Activated CD4-positive, alpha-beta T cell treated with anti-CD3 and anti-CD28 coated beads for 4 hours (primary cell): Measurements from ENCODE around the gene RBFOX2.

Source experiments
- DNase-seq, 2 donors: peaks; one replicate each; pipeline ENCODE4 v3.0.0-alpha.2; 2020

RBFOX2 gene

GRCh38 chr22:35971456-35972119, 57.0 kb downstream of the RBFOX2 start:
- no peak for DNase-seq

GRCh38 chr22:35970616-35971455, 57.8 kb downstream of the RBFOX2 start:
- DNase-seq = no peak

- no peak for DNase-seq
Measured at GRCh38 chr22:35967046-35967397, 61.6 kb downstream of the RBFOX2 start.

DNA sequence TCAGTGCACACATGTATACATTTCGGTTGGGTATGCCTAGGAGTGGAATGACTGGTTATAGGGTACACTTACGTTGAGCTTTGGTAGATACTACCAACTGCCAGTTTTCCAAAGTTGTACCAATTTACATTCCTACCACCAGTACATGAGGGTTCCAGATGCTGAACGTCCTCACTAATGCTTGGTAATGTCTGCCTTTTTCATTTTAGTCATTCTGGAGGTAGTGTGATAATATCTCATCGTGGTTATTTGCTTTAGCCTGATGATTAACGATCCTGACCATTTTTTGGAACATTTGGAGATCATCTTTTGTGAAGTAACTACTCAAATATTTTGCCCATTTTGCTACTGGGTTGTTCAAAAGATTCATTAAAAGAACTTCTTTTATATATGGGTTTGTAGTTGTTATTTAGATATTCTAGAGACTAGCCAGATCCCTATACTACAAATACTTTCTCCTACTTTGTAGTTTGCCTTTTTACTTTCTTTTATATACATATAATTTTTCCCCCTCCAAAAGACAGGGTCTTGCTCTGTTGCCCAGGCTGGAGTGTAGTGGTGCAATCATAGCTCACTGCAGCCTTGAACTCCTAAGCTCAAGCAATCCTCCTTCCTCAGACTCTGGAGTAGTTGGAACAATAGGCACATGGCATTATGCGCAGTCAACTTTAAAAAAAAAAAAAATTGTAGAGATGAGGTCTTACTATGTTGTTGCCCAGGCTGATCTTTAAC, 62.1 kb downstream of the RBFOX2 start:
- DNase-seq = no peak

GRCh38 chr22:35963237-35963810, 65.3 kb downstream of the RBFOX2 start:
- DNase-seq = no peak

GRCh38 chr22:35961480-35962295, 66.9 kb downstream of the RBFOX2 start:
- no peak for DNase-seq

- DNase-seq = no peak
Measured at GRCh38 chr22:35960854-35961253, 67.8 kb downstream of the RBFOX2 start.

DNA sequence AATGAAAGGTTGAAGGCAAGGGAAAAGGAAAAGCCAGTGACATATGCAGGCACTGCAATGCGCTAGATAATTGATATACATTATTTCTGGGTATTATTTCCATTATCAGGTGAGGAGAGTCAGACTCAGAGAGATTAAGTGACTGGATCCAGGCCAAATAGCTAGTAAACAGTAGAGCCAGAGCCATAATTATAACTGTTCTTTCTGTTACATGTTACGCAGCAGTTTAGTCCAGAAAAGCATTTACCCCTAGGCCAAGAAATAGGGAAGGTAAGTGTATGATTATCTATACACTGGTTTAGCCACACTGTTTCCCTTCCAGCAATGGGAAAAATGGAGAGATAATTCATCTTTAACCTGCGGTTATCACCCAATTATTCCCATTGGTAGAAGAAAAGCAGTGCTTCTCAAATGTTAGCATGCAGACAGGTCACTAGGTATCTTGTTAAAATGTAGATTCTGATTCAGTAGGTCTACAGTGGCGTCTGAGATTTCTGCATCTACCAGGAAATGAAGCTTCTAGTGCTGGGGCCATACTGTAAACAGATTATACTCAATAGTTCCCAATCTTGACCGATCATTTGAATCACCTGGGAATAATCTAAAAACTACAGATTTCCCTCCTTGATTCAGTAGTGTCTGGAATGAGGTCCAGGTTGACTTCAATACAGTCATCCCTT, 69.4 kb downstream of the RBFOX2 start:
- DNase-seq = no peak

DNA sequence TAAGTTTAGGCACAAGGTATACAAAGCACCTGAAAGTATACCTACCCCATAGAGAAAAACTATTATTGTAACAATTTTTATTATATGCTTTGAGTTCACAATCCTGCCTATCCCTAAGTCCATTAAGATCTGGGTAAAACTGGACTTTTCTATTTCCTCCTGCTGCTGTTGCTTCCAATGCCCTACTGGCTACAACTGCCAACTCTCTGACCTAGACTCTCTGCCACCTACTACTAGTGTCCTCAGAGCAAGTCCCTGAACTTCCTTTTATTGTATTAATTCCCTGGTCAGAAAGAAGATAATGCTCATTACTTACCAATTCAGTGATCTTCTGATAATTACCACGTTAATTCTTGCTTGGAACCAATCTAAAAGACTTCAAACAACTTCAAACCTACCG, 70.3 kb downstream of the RBFOX2 start:
- DNase-seq = no peak

- DNase-seq = no peak
Measured at GRCh38 chr22:35957589-35957988, 71.0 kb downstream of the RBFOX2 start.

- no peak for DNase-seq
Measured at GRCh38 chr22:35956850-35957249, 71.8 kb downstream of the RBFOX2 start.

- DNase-seq = no peak
Measured at GRCh38 chr22:35955546-35955945, 73.1 kb downstream of the RBFOX2 start.

DNA sequence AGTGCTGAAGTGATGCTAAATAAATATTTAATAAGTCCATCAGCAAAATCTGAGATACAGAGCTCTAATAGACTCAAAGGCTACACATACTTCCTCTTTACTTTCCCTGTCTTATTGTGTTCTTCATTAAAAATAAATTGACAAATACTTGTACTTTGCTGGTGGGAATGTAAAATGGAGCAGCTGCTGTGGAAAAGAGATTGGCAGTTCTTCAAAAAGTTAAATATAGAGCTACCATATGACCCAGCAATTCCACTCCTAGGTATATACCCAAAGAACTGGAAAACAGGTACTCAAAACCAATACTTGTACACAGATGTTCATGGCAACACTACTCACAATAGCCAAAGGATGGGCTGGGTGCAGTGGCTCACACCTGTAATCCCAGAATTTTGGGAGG, 76.0 kb downstream of the RBFOX2 start:
- DNase-seq = no peak

DNA sequence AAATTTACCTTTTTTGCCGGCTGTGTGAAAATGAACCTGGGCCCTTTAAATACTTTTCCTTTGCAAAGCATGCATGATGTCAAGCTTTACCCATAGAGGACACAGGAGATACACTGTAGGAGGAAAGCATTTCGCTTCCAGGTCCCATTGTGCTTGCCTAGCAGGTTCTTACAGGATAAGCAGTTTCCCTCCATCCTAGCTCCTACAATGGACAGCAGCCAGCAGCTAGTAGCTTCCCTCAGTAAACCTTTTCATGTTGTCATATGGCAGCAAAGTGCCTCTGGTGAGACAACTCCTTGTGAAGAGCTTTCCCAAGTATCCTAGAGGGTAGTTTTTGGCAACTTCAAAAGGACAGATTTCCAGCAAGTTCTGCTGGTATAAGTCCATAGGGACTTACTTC, 78.4 kb downstream of the RBFOX2 start:
- DNase-seq = no peak

DNA sequence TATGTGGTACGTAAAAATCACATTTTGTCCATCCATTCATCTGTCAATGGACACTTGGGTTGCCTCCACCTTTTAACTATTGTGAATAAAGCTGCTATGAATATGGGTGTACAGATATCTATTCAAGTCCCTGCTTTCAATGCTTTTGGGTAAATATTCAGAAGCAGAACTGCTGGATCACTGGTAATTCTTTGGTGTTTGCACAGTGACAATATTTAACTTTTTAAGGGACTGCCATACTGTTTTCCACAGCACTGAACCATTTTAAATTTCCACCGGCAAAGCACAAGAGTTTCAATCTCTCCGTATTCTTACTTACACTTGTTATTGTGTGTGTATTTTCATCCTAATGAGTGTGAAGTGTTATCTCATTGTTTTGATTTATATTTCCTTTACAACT, 79.4 kb downstream of the RBFOX2 start:
- DNase-seq = no peak

DNA sequence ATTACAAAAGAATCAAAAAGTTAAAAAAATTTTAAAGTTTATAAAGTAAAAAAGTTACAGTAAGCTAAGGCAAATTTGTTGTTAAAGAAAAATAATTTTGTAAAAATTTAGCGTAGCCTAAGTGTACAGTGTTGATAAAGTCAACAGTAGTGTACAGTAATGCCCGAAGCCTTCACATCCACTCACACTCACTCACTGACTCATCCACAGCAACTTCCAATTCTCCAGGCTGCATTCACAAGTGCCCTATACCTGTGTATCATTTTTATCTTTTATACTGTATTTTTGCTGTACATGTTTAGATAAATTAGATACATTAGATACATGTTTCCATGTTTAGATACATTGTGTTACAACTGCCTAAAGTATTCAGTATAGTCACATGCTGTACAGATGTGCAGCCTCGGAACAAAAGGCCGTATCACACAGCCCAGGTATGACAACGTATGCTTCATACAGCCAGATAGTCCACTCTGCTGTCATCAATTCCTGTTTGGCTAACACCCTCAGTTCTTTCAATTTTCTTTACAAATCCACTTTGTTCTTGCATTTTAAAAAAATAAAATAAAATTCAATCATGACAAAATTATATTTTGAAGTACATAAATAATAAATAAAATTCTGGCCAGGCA, 80.7 kb downstream of the RBFOX2 start:
- no peak for DNase-seq

DNA sequence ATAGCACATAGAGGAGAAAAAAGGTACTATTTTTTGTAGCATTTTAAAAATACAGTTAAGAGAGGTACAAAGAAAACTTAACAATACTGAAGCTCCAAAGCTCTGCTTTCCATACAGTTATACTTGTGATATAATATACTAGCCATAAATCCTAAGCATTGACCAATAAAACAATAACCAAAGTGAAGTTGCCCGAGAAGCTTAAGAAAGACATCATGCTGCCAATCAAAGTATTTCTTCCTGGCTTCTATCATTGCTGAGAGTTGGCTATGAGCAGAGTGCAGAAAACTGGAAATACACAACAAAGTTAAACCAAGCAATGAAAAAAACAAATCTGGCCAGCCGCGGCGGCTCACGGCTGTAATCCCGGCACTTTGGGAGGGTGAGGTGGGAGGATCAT, 84.2 kb downstream of the RBFOX2 start:
- no peak for DNase-seq

- DNase-seq = no peak
Measured at GRCh38 chr22:35940166-35940565, 88.5 kb downstream of the RBFOX2 start.

- no peak for DNase-seq
Measured at GRCh38 chr22:35938226-35938625, 90.4 kb downstream of the RBFOX2 start.

DNA sequence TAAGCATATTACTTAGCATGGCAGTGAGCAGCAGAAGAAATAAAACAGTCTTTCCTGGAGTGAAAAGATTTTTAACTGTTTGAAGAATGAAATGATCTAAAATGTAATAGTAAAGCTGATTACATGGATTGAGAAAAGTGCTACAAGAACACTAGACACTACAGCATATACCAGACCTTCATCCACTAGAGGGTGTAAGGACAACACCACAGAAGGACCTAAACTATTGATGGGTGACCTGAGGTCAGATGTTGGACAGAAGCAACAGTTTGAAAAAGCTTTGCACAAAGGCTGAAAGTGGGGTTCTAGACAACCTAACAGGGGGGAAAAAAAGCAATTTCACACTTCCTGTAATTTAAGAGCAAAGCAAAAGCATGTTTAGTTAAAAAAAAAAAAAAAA, 97.7 kb downstream of the RBFOX2 start:
- DNase-seq = no peak

DNA sequence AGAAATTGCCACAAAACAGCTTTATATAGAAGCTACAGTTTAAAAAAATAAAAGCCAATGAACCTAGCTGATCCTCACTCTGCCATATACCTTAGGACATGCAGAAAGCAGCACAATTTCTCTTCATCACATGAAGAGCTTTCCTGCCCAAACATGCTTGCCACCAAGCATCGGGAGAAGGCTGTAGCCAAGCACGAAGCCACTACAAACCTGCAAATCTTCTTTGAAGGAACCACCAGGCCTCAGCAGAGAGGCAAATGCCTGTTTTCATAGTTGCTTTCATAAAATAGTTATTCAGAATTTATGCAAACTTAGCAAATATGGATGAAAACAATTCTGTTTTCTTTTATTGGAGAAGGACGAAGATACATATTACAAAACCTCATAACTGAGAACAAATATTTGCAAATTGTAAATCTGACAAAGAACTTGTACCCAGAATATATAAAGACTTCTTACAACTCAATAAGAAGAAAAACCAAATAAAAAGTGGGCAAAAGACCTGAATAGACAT, 100.3 kb downstream of the RBFOX2 start:
- DNase-seq = no peak
